Endothelial cell of umbilical vein (primary cell): Measurements from ENCODE around the gene PNMA8A.
"Not testable (repeated sequence)": the region's sequence is repeated elsewhere in the genome, so short reads cannot be mapped to it uniquely, and the experiment has no call there.

Source experiments
- JUN ChIP-seq: IDR thresholded peaks from 2 replicates; pipeline ENCODE4 v1.6.1; 2011; ENCODE audit warnings: borderline replicate concordance, low read depth; ENCODE audit not compliant: insufficient read length, insufficient read depth
- POLR2A ChIP-seq: IDR thresholded peaks from 2 replicates; pipeline ENCODE4 v1.6.1; 2012; ENCODE audit warnings: low read depth, mild to moderate bottlenecking, control low read depth, low read length
- POLR2AphosphoS5 ChIP-seq: IDR thresholded peaks from 2 replicates; pipeline ENCODE4 v1.6.1; 2012; ENCODE audit warnings: low read depth, mild to moderate bottlenecking, control low read depth, low read length, moderate library complexity; ENCODE audit not compliant: insufficient read depth

- not testable (repeated sequence) for TF ChIP-seq POLR2A, POLR2AphosphoS5, JUN
These were observed 25.5 kb upstream of the PNMA8A start for GRCh38 chr19:46496886-46497285.
